WTC11 (cell line): ENCODE results near the gene NCL. TPM values are rescaled to one million over a fixed set of nuclear protein-coding genes. Genes with fewer than 3 reads are reported as not detected.

Source experiments
- ATAC-seq: fragments of 200-7000 bp; cut with Tn5 transposase; 2 replicates; pipeline ENCODE4 v1.10.0; 2021; ENCODE audit warnings: mild to moderate bottlenecking, moderate library complexity
- CTCF ChIA-PET: fragments of 300-600 bp; sonication (Branson Sonifier 250); formaldehyde crosslinking; loops from one replicate; lab custom pipeline; 2021; ENCODE audit warnings: antibody characterized with exemption; lab: Charles Lee
- POLR2A ChIA-PET: fragments of 350-600 bp; sonication (Branson Sonifier 250); formaldehyde crosslinking; loops from one replicate; lab custom pipeline; 2021; ENCODE audit warnings: antibody characterized with exemption; lab: Charles Lee
- DNase-seq: peaks from one replicate; pipeline ENCODE4 v3.0.0; 2021; ENCODE audit warnings: low spot score
- H3K27ac Mint-ChIP-seq: 2 replicates; pipeline ENCODE4 v1.8.0; 2021; ENCODE audit warnings: mixed read lengths
- H3K27me3 Mint-ChIP-seq: 2 replicates; pipeline ENCODE4 v1.8.0; 2021; ENCODE audit warnings: low read depth, mild to moderate bottlenecking, moderate library complexity, mixed read lengths
- H3K36me3 Mint-ChIP-seq: 2 replicates; pipeline ENCODE4 v1.8.0; 2021; ENCODE audit warnings: mixed read lengths
- H3K4me1 Mint-ChIP-seq: 2 replicates; pipeline ENCODE4 v1.8.0; 2022; ENCODE audit warnings: mixed read lengths
- H3K4me3 Mint-ChIP-seq: 2 replicates; pipeline ENCODE4 v1.8.0; 2021; ENCODE audit warnings: mild to moderate bottlenecking, moderate library complexity, mixed read lengths
- H3K9me3 Mint-ChIP-seq: 2 replicates; pipeline ENCODE4 v1.8.0; 2021; ENCODE audit warnings: mixed read lengths
- AR ChIP-seq: fragments of 250-450 bp; sonication (Bioruptor Pico); IDR thresholded peaks from 2 replicates; pipeline ENCODE4 v1.9.0; 2021; ENCODE audit warnings: mild to moderate bottlenecking
- ARID4B ChIP-seq: sonication (generic); formaldehyde crosslinking; IDR thresholded peaks from 2 replicates; pipeline ENCODE4 v1.8.0; 2023; ENCODE audit warnings: missing genetic modification reagents, mild to moderate bottlenecking, borderline replicate concordance
- CBFB ChIP-seq: sonication (generic); formaldehyde crosslinking; IDR thresholded peaks from 2 replicates; pipeline ENCODE4 v1.8.1; 2022; ENCODE audit warnings: mild to moderate bottlenecking, low read depth, missing genetic modification reagents
- CTCF ChIP-seq: fragments of 200-600 bp; IDR thresholded peaks from 2 replicates; pipeline ENCODE4 v1.8.0; 2022; ENCODE audit warnings: antibody characterized with exemption
- E2F4 ChIP-seq: sonication (generic); formaldehyde crosslinking; IDR thresholded peaks from 2 replicates; pipeline ENCODE4 v1.8.1; 2022; ENCODE audit warnings: low read depth, mild to moderate bottlenecking, moderate library complexity, missing genetic modification reagents, borderline replicate concordance
- FOXP1 ChIP-seq: sonication (generic); formaldehyde crosslinking; IDR thresholded peaks from 2 replicates; pipeline ENCODE4 v1.8.0; 2022; ENCODE audit warnings: missing genetic modification reagents, mild to moderate bottlenecking, moderate library complexity, borderline replicate concordance
- MAX ChIP-seq: sonication (generic); formaldehyde crosslinking; IDR thresholded peaks from 2 replicates; pipeline ENCODE4 v1.8.0; 2022; ENCODE audit warnings: mild to moderate bottlenecking, missing genetic modification reagents
- NR3C1 ChIP-seq: sonication (generic); formaldehyde crosslinking; conservative IDR thresholded peaks from 2 replicates; pipeline ENCODE4 v1.8.1; 2023; ENCODE audit warnings: low read depth, mild to moderate bottlenecking, missing genetic modification reagents
- PRDM15 ChIP-seq: sonication (generic); formaldehyde crosslinking; IDR thresholded peaks from 2 replicates; pipeline ENCODE4 v1.8.0; 2022; ENCODE audit warnings: missing genetic modification reagents
- RORB ChIP-seq: fragments of 250-450 bp; sonication (Bioruptor Pico); IDR thresholded peaks from 2 replicates; pipeline ENCODE4 v1.9.0; 2021; ENCODE audit warnings: mild to moderate bottlenecking
- SOX15 ChIP-seq: fragments of 250-450 bp; sonication (Bioruptor Pico); IDR thresholded peaks from 2 replicates; pipeline ENCODE4 v1.9.0; 2021; ENCODE audit warnings: mild to moderate bottlenecking
- ZNF232 ChIP-seq: sonication (generic); formaldehyde crosslinking; IDR thresholded peaks from 2 replicates; pipeline ENCODE4 v1.8.0; 2022; ENCODE audit warnings: mild to moderate bottlenecking, missing genetic modification reagents
- ZNF416 ChIP-seq: fragments of 250-450 bp; sonication (Bioruptor Pico); IDR thresholded peaks from 2 replicates; pipeline ENCODE4 v1.9.0; 2021; ENCODE audit warnings: mild to moderate bottlenecking, inconsistent platforms
- ZNF512 ChIP-seq: sonication (generic); formaldehyde crosslinking; IDR thresholded peaks from 2 replicates; pipeline ENCODE4 v1.8.1; 2022; ENCODE audit warnings: missing genetic modification reagents, borderline replicate concordance
- total RNA-seq: library from RNA; stranded (reverse); gene quantifications from 3 replicates; pipeline ENCODE4 v1.2.3, GENCODE V29; 2021

The NCL gene
- total RNA-seq, 1 experiment from 2014 or later = 1,223 TPM

GRCh38 chr2:231513746-231514224, 49.5 kb upstream of the NCL start:
- ATAC-seq (peak; percentile 1; the same call in 1 of the 2 replicates), DNase-seq (no peak)
- no peaks in the 10 kb centered on the region for H3K9me3 Mint-ChIP-seq
- H3K36me3 Mint-ChIP-seq = peaks cover 4% of the 10 kb centered on the region
- peaks cover 11% of the 10 kb centered on the region for H3K27me3 Mint-ChIP-seq
- H3K4me3 Mint-ChIP-seq = peak overlapping the region; percentile 90
- peaks cover 22% of the 10 kb centered on the region for H3K4me1 Mint-ChIP-seq
- POLR2A ChIA-PET = interaction anchor here (1.6 kb wide), 1 partner anchor 50 kb away, joined by 13 read pairs; the partner anchor contains the start of gene NCL
- CTCF ChIA-PET = interaction anchor here (0.6 to 1.0 kb wide), 5 partner anchors 26 to 159 kb away, joined by 3 to 4 read pairs (median 3); no protein-coding TSS in a partner anchor
- peak overlapping the region; percentile 99 for H3K27ac Mint-ChIP-seq
- TF ChIP-seq CTCF (no peak), PRDM15 (CRISPR knock-in tag) (peak; percentile 29; the same call in 1 of the 2 replicates), AR (0 out of 2 replicates have a peak, but pooled peaks have one; percentile 44), SOX15 (no peak)
- TF ChIP-seq, all 79 proteins: peak for 2

- peaks cover 22% of the 10 kb centered on the region for H3K4me1 Mint-ChIP-seq
- H3K36me3 Mint-ChIP-seq = peaks cover 7% of the 10 kb centered on the region
- no peak overlapping the region; the same call in 1 of the 2 replicates for H3K4me3 Mint-ChIP-seq
- DNase-seq (no peak), ATAC-seq (no peak)
- POLR2A ChIA-PET = no interaction called here
- peaks cover 11% of the 10 kb centered on the region; the same call in 1 of the 2 replicates for H3K27me3 Mint-ChIP-seq
- CTCF ChIA-PET = interaction anchor here (0.6 to 1.2 kb wide), 5 partner anchors 10 to 241 kb away, joined by 3 to 6 read pairs (median 4); no protein-coding TSS in a partner anchor
- peak overlapping the region; percentile 78; the same call in 1 of the 2 replicates for H3K27ac Mint-ChIP-seq
- no peaks in the 10 kb centered on the region for H3K9me3 Mint-ChIP-seq
- TF ChIP-seq ZNF512 (CRISPR knock-in tag) (no peak), CBFB (CRISPR knock-in tag) (no peak), NR3C1 (CRISPR knock-in tag) (no peak), FOXP1 (no peak), MAX (CRISPR knock-in tag) (no peak), E2F4 (CRISPR knock-in tag) (no peak), ARID4B (CRISPR knock-in tag) (no peak), RORB (CRISPR knock-in tag) (no peak), ZNF416 (CRISPR knock-in tag) (no peak), CTCF (no peak), ZNF232 (CRISPR knock-in tag) (no peak)
Measured at GRCh38 chr2:231512222-231512621, 47.9 kb upstream of the NCL start.
